Epithelial cell of proximal tubule (primary cell): Measurements from ENCODE around the gene MAGED1. TPM values are rescaled to one million over a fixed set of nuclear protein-coding genes. Genes with fewer than 3 reads are reported as not detected.

Experiments
- DNase-seq: peaks from one replicate; pipeline ENCODE4 v3.0.0-alpha.2; 2011; ENCODE audit warnings: low read depth
- H3K4me3 ChIP-seq: 2 replicates; pipeline ENCODE4 v1.5.1; 2011; ENCODE audit warnings: low read depth, mild to moderate bottlenecking, low read length
- total RNA-seq: library from RNA; depleted of rRNA; stranded (reverse); fragments of >200 nt; gene quantifications from 2 replicates; pipeline ENCODE4 v1.2.3, GENCODE V29; 2015
- TF ChIP-seq, protein P1 (sequence below): conservative IDR thresholded peaks from 2 replicates; pipeline ENCODE4 v1.5.1; 2012; ENCODE audit warnings: low read depth, mild to moderate bottlenecking, low read length

The MAGED1 gene
- total RNA-seq, 1 donor from 2014 or later: 114 TPM

DNA sequence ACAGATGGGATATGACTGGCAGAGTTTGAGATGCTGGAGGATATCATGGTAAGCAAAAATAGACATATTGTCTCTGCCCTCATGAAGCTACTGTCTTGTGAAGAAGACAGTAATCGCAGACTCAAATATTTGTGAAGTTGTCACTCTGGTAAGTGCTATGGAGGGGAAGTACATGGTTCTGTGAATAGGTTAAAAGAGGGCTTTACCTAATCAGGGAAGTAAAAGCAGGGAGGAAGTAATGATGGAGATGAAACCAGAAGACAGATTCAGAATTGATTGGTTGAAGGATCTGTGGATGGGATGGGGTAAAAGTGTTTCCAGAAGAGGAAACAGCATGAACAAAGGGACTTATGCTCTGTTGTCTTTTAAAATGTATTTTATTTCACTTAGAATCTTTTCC lies 19.3 kb upstream of the MAGED1 start:
- TF ChIP-seq, protein P1, sequence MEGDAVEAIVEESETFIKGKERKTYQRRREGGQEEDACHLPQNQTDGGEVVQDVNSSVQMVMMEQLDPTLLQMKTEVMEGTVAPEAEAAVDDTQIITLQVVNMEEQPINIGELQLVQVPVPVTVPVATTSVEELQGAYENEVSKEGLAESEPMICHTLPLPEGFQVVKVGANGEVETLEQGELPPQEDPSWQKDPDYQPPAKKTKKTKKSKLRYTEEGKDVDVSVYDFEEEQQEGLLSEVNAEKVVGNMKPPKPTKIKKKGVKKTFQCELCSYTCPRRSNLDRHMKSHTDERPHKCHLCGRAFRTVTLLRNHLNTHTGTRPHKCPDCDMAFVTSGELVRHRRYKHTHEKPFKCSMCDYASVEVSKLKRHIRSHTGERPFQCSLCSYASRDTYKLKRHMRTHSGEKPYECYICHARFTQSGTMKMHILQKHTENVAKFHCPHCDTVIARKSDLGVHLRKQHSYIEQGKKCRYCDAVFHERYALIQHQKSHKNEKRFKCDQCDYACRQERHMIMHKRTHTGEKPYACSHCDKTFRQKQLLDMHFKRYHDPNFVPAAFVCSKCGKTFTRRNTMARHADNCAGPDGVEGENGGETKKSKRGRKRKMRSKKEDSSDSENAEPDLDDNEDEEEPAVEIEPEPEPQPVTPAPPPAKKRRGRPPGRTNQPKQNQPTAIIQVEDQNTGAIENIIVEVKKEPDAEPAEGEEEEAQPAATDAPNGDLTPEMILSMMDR: no peak
- DNase-seq: no peak
- no peak overlapping the region for H3K4me3 ChIP-seq

DNA sequence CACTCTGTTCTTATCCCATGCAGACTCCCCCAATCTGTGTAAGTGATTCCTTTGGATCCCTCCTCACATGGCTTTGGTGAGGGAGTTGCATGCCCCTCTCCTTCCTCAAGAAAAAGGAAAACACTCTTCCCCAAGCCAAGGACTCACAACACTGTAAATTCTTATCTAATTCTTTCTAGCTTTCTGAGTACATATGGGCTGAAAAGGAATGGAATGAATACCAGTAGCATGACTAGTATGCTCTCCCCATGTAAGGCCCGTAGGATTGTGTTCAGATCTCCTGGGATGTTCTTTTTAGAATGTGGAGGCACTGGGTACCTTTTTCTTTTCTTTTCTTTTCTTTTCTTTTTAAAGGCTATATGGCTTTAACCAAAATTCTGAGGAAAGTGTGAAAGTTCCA lies 17.0 kb upstream of the MAGED1 start:
- H3K4me3 ChIP-seq: no peak overlapping the region
- no peak for DNase-seq
- TF ChIP-seq, protein P1: no peak

DNA sequence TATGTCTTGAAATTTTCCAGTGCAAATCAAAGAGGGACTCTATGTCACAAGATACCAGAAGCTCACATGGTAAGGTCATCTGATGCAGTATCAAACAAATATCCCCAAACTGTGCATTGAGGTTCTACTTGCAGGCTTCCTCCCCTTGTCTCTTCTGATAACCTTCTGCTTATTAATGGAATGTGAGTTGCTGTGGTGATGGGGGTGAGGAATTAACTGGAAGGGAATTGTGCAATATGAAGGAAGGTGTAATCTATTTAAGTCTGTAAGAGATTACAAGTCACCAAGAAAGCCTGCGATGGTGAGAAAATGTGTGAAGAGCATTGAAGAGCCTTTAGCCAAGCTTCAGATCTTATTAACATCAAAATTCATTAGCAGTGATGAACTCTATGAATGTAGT lies 15.4 kb upstream of the MAGED1 start:
- TF ChIP-seq, protein P1: no peak
- no peak for DNase-seq
- H3K4me3 ChIP-seq: no peak overlapping the region

DNA sequence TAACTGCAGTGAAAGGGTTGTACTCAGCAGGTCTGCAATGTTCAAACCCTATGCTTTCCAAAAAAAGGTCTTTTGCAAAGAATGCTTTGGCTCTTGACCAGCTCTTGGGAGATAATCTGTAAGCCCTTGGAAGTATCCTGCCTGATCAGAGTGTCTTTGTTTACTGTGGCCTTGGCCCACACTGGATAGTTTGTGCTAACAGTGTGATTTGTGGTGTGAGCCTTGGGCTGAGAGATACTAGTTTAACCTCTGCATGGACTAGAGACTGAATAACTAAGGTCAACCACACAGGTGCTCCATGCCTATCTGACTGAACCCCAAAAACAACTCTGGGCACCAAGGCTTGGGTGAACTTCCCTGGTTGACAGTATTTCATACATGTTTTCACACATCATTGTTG lies 3.6 kb upstream of the MAGED1 start:
- DNase-seq: no peak
- no peak overlapping the region for H3K4me3 ChIP-seq
- TF ChIP-seq, protein P1: no peak

DNA sequence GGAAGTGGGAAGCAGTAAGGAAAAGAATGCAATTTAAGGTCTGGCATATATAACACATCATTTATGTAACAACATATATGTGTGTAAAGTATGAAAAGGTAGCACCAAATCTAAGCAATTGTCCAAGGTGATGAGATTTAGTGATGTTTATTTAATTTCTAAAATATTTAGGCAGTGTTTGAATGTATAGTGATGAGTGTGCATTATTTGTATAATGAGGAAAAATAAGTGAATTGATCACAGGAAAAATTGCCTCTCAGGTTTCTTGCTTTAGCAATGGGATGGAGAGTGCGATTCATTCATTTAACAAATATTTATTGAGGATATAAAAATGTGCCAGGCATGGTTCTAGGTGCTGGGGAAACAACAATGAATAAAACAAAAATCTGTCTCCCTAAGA lies 2.2 kb upstream of the MAGED1 start:
- TF ChIP-seq, protein P1: no peak
- H3K4me3 ChIP-seq: no peak overlapping the region
- no peak for DNase-seq

DNA sequence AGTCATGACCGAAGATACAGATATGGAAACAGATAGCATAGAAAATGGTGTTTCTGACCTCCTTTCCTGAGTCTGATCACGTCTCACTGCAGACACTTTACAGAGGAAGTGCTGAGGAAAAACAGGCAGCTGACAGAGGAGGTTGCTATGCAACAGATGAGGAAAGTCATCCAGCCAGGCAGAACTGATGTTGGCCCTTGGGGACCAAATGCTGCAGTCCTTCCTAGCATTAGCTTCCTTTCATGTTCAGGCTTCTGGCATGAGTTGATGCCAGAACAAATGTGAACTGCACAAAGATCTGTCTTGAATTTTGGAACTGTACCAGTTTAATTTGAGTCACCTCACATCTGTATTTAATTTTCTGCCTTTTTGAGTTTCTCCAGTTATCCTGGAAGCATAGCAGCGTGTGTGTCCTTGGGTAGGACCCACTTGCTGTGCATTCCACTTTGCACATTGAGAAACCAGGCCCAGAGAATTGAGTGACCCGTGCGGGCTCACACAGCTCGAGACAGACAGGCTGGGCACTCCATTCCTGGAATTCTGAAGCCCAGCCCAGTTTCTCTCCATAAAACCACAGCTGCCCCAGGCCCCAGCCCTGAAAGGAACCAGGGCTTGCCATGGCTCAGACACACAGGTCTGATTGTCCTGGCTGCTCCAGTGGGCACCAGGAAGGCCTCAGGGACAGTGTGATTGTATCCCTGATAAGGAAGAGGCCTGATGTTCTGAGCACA lies 1.4 kb upstream of the MAGED1 start:
- no peak for DNase-seq
- TF ChIP-seq, protein P1: no peak
- H3K4me3 ChIP-seq: no peak overlapping the region
